Neuron (in vitro differentiated cells): ENCODE measurements around the gene HDAC5.
"Not testable (repeated sequence)": the region's sequence is repeated elsewhere in the genome, so short reads cannot be mapped to it uniquely, and the experiment has no call there.

ENCODE experiments used
- H2AFZ ChIP-seq: one replicate; pipeline ENCODE4 v1.6.1; 2013; ENCODE audit warnings: low read depth, mild to moderate bottlenecking, inconsistent platforms, low read length, moderate library complexity
- H3K27me3 ChIP-seq: one replicate; pipeline ENCODE4 v1.6.1; 2013; ENCODE audit warnings: low read length; ENCODE audit not compliant: insufficient read depth
- H3K36me3 ChIP-seq: one replicate; pipeline ENCODE4 v1.6.1; 2013; ENCODE audit warnings: low read length; ENCODE audit not compliant: insufficient read depth
- H3K4me1 ChIP-seq: one replicate; pipeline ENCODE4 v1.6.1; 2013; ENCODE audit warnings: low read length; ENCODE audit not compliant: insufficient read depth
- H3K4me3 ChIP-seq: 2 replicates; pipeline ENCODE4 v1.5.1; 2013; ENCODE audit warnings: mild to moderate bottlenecking, low read length, moderate library complexity
- H3K9me3 ChIP-seq: one replicate; pipeline ENCODE4 v1.6.1; 2013; ENCODE audit warnings: low read length

The HDAC5 gene

GRCh38 chr17:44053125-44053872, 70.1 kb downstream of the HDAC5 start:
- no peaks in the 10 kb centered on the region for H3K4me1 ChIP-seq
- H3K36me3 ChIP-seq, result peaks cover 59% of the 10 kb centered on the region
- no peak overlapping the region for H2AFZ ChIP-seq
- no peaks in the 10 kb centered on the region for H3K9me3 ChIP-seq
- no peaks in the 10 kb centered on the region for H3K27me3 ChIP-seq
- H3K4me3 ChIP-seq, result no peak overlapping the region

GRCh38 chr17:44049294-44050060, 74.0 kb downstream of the HDAC5 start:
- no peaks in the 10 kb centered on the region for H3K4me1 ChIP-seq
- peaks cover 58% of the 10 kb centered on the region for H3K36me3 ChIP-seq
- no peak overlapping the region for H3K4me3 ChIP-seq
- no peak overlapping the region for H2AFZ ChIP-seq
- H3K9me3 ChIP-seq, result no peaks in the 10 kb centered on the region
- H3K27me3 ChIP-seq, result no peaks in the 10 kb centered on the region

GRCh38 chr17:44046893-44047292, 76.5 kb downstream of the HDAC5 start:
- H3K4me1 ChIP-seq, H3K27me3 ChIP-seq, H2AFZ ChIP-seq, H3K9me3 ChIP-seq, H3K4me3 ChIP-seq: not testable (repeated sequence)
- H3K36me3 ChIP-seq, result peaks cover 42% of the 10 kb centered on the region

GRCh38 chr17:44045486-44045885, 78.0 kb downstream of the HDAC5 start:
- Histone ChIP-seq H3K4me3 (no peak overlapping the region), H3K9me3 (no peaks in the 10 kb centered on the region), H3K36me3 (peaks cover 32% of the 10 kb centered on the region), H2AFZ (no peak overlapping the region), H3K27me3 (no peaks in the 10 kb centered on the region), H3K4me1 (no peaks in the 10 kb centered on the region)

GRCh38 chr17:44044071-44044470, 79.4 kb downstream of the HDAC5 start:
- no peak overlapping the region for H3K4me3 ChIP-seq
- H3K9me3 ChIP-seq, result no peaks in the 10 kb centered on the region
- H2AFZ ChIP-seq, result no peak overlapping the region
- peaks cover 32% of the 10 kb centered on the region for H3K36me3 ChIP-seq
- no peaks in the 10 kb centered on the region for H3K27me3 ChIP-seq
- H3K4me1 ChIP-seq, result no peaks in the 10 kb centered on the region

- H2AFZ ChIP-seq, result no peak overlapping the region
- H3K27me3 ChIP-seq, result no peaks in the 10 kb centered on the region
Measured at GRCh38 chr17:44043272-44043696, 80.2 kb downstream of the HDAC5 start.

GRCh38 chr17:44039829-44040635, 83.4 kb downstream of the HDAC5 start:
- Histone ChIP-seq H2AFZ (no peak overlapping the region), H3K27me3 (no peaks in the 10 kb centered on the region), H3K4me1 (no peaks in the 10 kb centered on the region), H3K4me3 (no peak overlapping the region), H3K9me3 (no peaks in the 10 kb centered on the region), H3K36me3 (peaks cover 38% of the 10 kb centered on the region)

More at GRCh38 chr17:44043272-44043696, 80.2 kb downstream of the HDAC5 start:
- Histone ChIP-seq H3K36me3 (peaks cover 33% of the 10 kb centered on the region), H3K4me3 (no peak overlapping the region), H3K4me1 (no peaks in the 10 kb centered on the region), H3K9me3 (no peaks in the 10 kb centered on the region)

GRCh38 chr17:44038604-44039011, 84.8 kb downstream of the HDAC5 start:
- H3K4me3 ChIP-seq, result no peak overlapping the region
- H3K36me3 ChIP-seq, result peaks cover 43% of the 10 kb centered on the region
- H3K27me3 ChIP-seq, result no peaks in the 10 kb centered on the region
- no peaks in the 10 kb centered on the region for H3K9me3 ChIP-seq
- no peaks in the 10 kb centered on the region for H3K4me1 ChIP-seq
- no peak overlapping the region for H2AFZ ChIP-seq

- no peaks in the 10 kb centered on the region for H3K9me3 ChIP-seq
- no peaks in the 10 kb centered on the region for H3K4me1 ChIP-seq
- no peak overlapping the region for H2AFZ ChIP-seq
- no peak overlapping the region for H3K4me3 ChIP-seq
- peaks cover 54% of the 10 kb centered on the region for H3K36me3 ChIP-seq
- no peaks in the 10 kb centered on the region for H3K27me3 ChIP-seq
Measured at GRCh38 chr17:44037471-44037870, 86.0 kb downstream of the HDAC5 start.

- not testable (repeated sequence) for H3K27me3 ChIP-seq, H3K4me1 ChIP-seq, H3K9me3 ChIP-seq, H2AFZ ChIP-seq, H3K4me3 ChIP-seq
- peaks cover 59% of the 10 kb centered on the region for H3K36me3 ChIP-seq
Measured at GRCh38 chr17:44034688-44035087, 88.8 kb downstream of the HDAC5 start.

GRCh38 chr17:44033861-44034408, 89.5 kb downstream of the HDAC5 start:
- Histone ChIP-seq H2AFZ (no peak overlapping the region), H3K36me3 (peaks cover 61% of the 10 kb centered on the region), H3K9me3 (no peaks in the 10 kb centered on the region), H3K27me3 (no peaks in the 10 kb centered on the region), H3K4me1 (no peaks in the 10 kb centered on the region), H3K4me3 (no peak overlapping the region)

- Histone ChIP-seq H3K4me1 (no peaks in the 10 kb centered on the region), H3K36me3 (peaks cover 39% of the 10 kb centered on the region), H3K9me3 (no peaks in the 10 kb centered on the region), H2AFZ (no peak overlapping the region), H3K4me3 (no peak overlapping the region), H3K27me3 (no peaks in the 10 kb centered on the region)
Measured at GRCh38 chr17:44030482-44030881, 93.0 kb downstream of the HDAC5 start.

GRCh38 chr17:44029736-44030135, 93.7 kb downstream of the HDAC5 start:
- H3K4me3 ChIP-seq, result no peak overlapping the region
- H3K9me3 ChIP-seq, result no peaks in the 10 kb centered on the region
- H2AFZ ChIP-seq, result no peak overlapping the region
- peaks cover 42% of the 10 kb centered on the region for H3K36me3 ChIP-seq
- H3K4me1 ChIP-seq, result no peaks in the 10 kb centered on the region
- H3K27me3 ChIP-seq, result no peaks in the 10 kb centered on the region
